AG04450 (cell line): ENCODE results near the gene TRMT61A. TPM values are rescaled to one million over a fixed set of nuclear protein-coding genes. Genes with fewer than 3 reads are reported as not detected.
A peak's percentile ranks its signal among the peaks of the same experiment; 100 is the strongest.

Source experiments
- CTCF ChIA-PET: fragments of 300-600, 350-600 bp; formaldehyde crosslinking; extraction: SDS; loops from one replicate; lab custom pipeline; 2022; ENCODE audit warnings: antibody characterized with exemption, inconsistent platforms; lab: Charles Lee
- POLR2A ChIA-PET: fragments of 350-600 bp; formaldehyde crosslinking; extraction: SDS; loops from one replicate; lab custom pipeline; 2021; ENCODE audit warnings: antibody characterized with exemption, inconsistent platforms; lab: Yijun Ruan, JAX
- DNase-seq: peaks from one replicate; pipeline ENCODE4 v3.0.0-alpha.2; 2011; ENCODE audit warnings: low read depth, low spot score
- H3K27ac ChIP-seq: one replicate; pipeline ENCODE4 v1.5.1; 2012; ENCODE audit warnings: low read depth, low read length, control low read depth
- H3K27me3 ChIP-seq: one replicate; pipeline ENCODE4 v1.6.0; 2012; ENCODE audit warnings: low read length; ENCODE audit not compliant: control insufficient read depth, insufficient read depth
- H3K4me3 ChIP-seq: 2 replicates; pipeline ENCODE4 v1.5.1; 2011; ENCODE audit warnings: mild to moderate bottlenecking, low read depth, low read length, control low read depth
- H3K9me3 ChIP-seq: 2 replicates; pipeline ENCODE4 v1.5.1; 2012; ENCODE audit warnings: low read length; ENCODE audit not compliant: control insufficient read depth, insufficient read depth
- polyA plus RNA-seq: library from polyadenylated mRNA; depleted of rRNA; stranded (reverse); fragments of >200 nt; gene quantifications from 2 replicates; pipeline ENCODE4 v1.2.3, GENCODE V29; 2011
- TF ChIP-seq, protein P1 (sequence below): IDR thresholded peaks from 2 replicates; pipeline ENCODE4 v1.5.1; 2011; ENCODE audit warnings: low read depth, low read length, control low read depth, inconsistent platforms

The TRMT61A gene
- polyA plus RNA-seq, 1 experiment, result 4.4 TPM

DNA sequence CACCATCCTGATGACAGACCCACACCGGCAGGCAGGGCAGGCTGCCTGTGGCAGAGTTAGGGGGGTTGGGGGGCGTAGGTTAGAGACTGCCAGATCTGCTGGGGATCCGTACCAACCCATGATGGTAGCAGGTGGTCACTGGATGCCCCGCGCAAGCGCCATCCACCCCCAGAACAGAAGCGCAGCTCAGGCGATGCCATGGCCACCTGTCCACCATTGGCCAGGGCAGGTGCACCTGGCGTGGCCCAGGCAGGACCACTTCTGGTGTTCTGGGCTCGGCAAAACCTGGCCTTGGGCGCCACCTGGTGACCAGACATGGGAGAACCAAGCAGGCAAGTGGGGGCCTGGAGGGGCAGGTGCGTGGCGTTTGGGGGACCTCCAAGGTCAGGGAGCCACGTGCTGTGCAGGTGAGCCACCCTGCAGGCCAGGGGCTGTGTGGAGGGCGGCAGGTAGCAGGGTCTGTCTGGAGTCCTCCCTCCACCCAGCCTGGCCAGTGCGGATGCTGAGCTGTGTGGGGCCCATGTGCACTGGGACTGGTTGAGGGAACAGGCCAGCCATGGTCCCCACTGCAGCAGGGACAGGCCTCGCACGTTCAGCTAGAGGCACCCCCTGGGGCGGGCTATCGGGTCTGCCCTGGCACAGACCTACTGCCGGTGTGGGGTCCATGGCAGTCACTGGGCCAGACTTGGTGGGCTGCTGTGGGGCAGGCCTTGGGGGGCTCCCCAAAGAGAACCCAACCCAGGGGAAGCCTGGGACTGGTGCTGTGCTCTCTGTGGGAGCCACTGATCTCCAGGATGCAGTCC is 17.9 kb downstream of the TRMT61A start:
- TF ChIP-seq, protein P1, sequence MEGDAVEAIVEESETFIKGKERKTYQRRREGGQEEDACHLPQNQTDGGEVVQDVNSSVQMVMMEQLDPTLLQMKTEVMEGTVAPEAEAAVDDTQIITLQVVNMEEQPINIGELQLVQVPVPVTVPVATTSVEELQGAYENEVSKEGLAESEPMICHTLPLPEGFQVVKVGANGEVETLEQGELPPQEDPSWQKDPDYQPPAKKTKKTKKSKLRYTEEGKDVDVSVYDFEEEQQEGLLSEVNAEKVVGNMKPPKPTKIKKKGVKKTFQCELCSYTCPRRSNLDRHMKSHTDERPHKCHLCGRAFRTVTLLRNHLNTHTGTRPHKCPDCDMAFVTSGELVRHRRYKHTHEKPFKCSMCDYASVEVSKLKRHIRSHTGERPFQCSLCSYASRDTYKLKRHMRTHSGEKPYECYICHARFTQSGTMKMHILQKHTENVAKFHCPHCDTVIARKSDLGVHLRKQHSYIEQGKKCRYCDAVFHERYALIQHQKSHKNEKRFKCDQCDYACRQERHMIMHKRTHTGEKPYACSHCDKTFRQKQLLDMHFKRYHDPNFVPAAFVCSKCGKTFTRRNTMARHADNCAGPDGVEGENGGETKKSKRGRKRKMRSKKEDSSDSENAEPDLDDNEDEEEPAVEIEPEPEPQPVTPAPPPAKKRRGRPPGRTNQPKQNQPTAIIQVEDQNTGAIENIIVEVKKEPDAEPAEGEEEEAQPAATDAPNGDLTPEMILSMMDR, result peak; percentile 85
- POLR2A ChIA-PET, result interaction anchor here (0.6 to 1.6 kb wide), 3 partner anchors 26 to 34 kb away, joined by 5 read pairs; no protein-coding TSS in a partner anchor

DNA sequence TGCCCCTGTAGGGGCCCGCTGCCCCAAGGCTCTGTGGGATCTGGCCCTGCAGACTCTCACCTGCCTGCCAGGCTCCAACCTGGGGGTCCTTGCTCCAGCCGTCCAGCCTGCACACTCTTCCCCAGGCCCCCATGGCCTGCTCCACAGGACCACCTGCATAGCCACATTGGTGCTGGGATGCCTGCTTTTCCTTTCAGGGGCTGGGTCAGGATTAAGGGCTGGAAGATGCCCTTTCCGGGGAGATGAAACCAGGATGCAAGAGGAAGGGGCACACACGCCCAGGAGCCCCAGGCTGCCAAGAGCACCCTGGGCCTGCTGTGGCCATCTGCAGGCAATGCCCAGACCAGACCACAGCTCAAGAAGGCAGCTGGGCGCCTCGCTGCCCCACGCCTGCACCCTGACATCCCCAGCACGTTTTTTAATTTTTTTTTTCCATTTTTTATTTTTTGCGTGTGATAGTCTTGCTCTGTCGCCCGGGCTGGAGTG is 18.5 kb downstream of the TRMT61A start:
- ChIA-PET POLR2A (interaction anchor here (0.6 to 1.6 kb wide), 3 partner anchors 26 to 35 kb away, joined by 5 read pairs; no protein-coding TSS in a partner anchor), CTCF (interaction anchor here (0.5 to 3.4 kb wide), 12 partner anchors 8 to 55 kb away, joined by 3 to 22 read pairs (median 4); no protein-coding TSS in a partner anchor)
- H3K27me3 ChIP-seq, result no peaks in the 10 kb centered on the region
- no peaks in the 10 kb centered on the region; the same call in 1 of the 2 replicates for H3K9me3 ChIP-seq
- no peak for DNase-seq
- TF ChIP-seq, protein P1, result no peak
- H3K4me3 ChIP-seq, result no peak overlapping the region
- no peak overlapping the region for H3K27ac ChIP-seq

More for the DNA sequence above, 17.9 kb downstream of the TRMT61A start:
- no peak for DNase-seq
- CTCF ChIA-PET, result interaction anchor here (0.5 to 3.4 kb wide), 15 partner anchors 8 to 54 kb away, joined by 3 to 22 read pairs (median 4); no protein-coding TSS in a partner anchor
- H3K4me3 ChIP-seq, result no peak overlapping the region
- H3K27me3 ChIP-seq, result no peaks in the 10 kb centered on the region
- H3K9me3 ChIP-seq, result no peaks in the 10 kb centered on the region; the same call in 1 of the 2 replicates
- no peak overlapping the region for H3K27ac ChIP-seq

DNA sequence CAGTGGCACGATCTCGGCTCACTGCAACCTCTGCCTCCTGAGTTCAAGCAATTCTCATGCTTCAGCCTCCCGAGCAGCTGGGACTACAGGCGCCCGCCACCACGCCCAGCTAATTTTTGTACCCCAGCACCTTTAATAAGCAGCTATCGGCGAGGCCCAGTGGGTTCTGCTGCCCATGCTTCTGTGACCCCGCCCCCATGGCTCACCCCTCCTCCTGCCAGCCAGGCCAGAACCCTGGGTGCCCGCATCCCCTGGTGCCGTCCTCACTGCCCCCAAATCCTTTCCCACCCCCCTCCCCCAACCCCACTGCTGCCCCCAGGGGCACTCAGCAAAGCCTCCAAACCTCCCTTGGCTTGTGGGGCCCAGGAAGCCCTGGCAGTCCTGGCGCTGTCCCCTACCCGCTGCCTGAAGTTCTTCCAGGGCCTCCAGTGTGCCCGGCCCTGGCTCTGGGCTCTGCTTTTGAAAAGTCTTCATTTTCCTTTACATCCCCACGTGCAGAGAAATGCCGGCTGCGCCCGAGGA is 19.0 kb downstream of the TRMT61A start:
- TF ChIP-seq, protein P1, result no peak

DNA sequence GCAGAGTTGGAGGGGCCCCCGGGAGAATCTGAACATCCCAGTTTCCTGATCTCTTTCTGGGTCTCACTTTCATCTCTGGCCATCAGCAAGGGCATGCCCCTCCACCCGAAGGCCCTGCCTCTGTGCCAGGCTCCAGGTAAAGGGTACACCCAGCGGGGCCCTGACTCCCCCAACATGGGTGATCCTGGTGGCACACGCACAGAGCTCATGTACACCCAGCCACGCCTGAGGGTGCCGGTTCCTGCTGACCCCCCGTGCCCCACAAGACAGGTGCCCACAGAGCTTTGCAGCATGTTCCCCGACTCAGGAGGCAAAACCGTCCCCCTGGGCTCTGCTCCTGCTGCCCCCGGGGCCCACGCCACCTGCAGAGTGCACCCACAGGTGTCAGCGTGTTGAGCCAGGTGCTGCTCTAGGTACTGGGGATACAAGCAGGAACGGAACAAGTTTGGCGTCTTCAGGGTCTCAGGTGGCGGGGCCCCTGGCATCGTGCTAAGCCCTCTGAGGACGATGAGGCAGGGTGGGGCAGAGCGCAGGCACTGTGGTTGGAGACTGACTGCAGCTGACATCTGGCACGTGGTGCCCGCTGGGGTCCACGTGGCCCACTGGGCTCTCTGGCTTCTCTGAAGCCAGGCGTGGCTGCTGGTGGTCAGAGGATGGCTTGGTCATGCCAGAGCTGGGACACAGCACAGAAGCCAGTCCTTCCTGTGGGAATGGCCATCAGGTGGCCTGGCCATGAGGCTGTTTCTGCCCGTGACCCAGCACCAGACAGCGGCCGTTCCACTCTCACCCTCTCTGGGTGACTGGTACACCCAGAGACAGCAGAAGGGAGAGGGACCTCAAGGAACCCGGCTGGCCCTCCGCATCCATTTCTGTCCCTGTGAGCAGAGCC is 19.7 kb downstream of the TRMT61A start:
- no peak for DNase-seq
- TF ChIP-seq, protein P1, result no peak
- CTCF ChIA-PET, result interaction anchor here (2.2 to 3.4 kb wide), 2 partner anchors 9 to 30 kb away, joined by 21 to 22 read pairs; no protein-coding TSS in a partner anchor
- H3K27ac ChIP-seq, result no peak overlapping the region
- POLR2A ChIA-PET, result no interaction called here
- no peak overlapping the region for H3K4me3 ChIP-seq
- H3K27me3 ChIP-seq, result no peaks in the 10 kb centered on the region
- no peaks in the 10 kb centered on the region; the same call in 1 of the 2 replicates for H3K9me3 ChIP-seq

More for the DNA sequence above, 19.0 kb downstream of the TRMT61A start:
- no peak overlapping the region for H3K27ac ChIP-seq
- H3K9me3 ChIP-seq, result no peaks in the 10 kb centered on the region; the same call in 1 of the 2 replicates
- H3K4me3 ChIP-seq, result no peak overlapping the region
- ChIA-PET CTCF (interaction anchor here (0.9 to 3.4 kb wide), 5 partner anchors 10 to 49 kb away, joined by 3 to 22 read pairs (median 15); no protein-coding TSS in a partner anchor), POLR2A (interaction anchor here (1.4 to 1.6 kb wide), 2 partner anchors 27 to 29 kb away, joined by 5 read pairs; no protein-coding TSS in a partner anchor)
- H3K27me3 ChIP-seq, result no peaks in the 10 kb centered on the region
- no peak for DNase-seq
